HCT116 (cell line): Measurements from ENCODE around the gene GSG1L. TPM values are rescaled to one million over a fixed set of nuclear protein-coding genes. Genes with fewer than 3 reads are reported as not detected.

ENCODE experiments used
- ATAC-seq: fragments of 200-7000 bp; cut with Tn5 transposase; 2 replicates; pipeline ENCODE4 v1.9.1; 2020; ENCODE audit warnings: mild to moderate bottlenecking, moderate library complexity
- BruUV-seq: library from RNA; stranded (reverse); fragments of 400-500 nt; replicated peaks from 2 replicates; lab custom pipeline; 2021; lab: Mats Ljungman, UMichigan
- CTCF ChIA-PET: fragments of 300-600 bp; sonication (Branson Sonifier 250); formaldehyde crosslinking; loops from one replicate; lab custom pipeline; 2021; ENCODE audit warnings: antibody characterized with exemption; lab: Charles Lee
- POLR2A ChIA-PET: fragments of 300-600, 350-600 bp; sonication (Branson Sonifier 250); formaldehyde crosslinking; loops from one replicate; lab custom pipeline; 2021; ENCODE audit warnings: antibody characterized with exemption; lab: Charles Lee
- RAD21 ChIA-PET, 2 experiments: fragments of 300-600 bp; sonication (Branson Sonifier 250); formaldehyde crosslinking; loops; one replicate each; lab custom pipeline; 2023; ENCODE audit warnings: low total read pairs in 2 of 2; ENCODE audit not compliant: uncharacterized antibody in 2 of 2, unreplicated experiment in 2 of 2, low non-redundant PET in 1 of 2; lab: Charles Lee
- DNase-seq: peaks from one replicate; pipeline ENCODE4 v3.0.0-alpha.2; 2010; ENCODE audit warnings: low read depth, low spot score
- H2AFZ ChIP-seq: fragments of 200-600 bp; shearing (Covaris generic), sonication (generic); 2 replicates; pipeline ENCODE4 v1.6.1; 2017; ENCODE audit warnings: low read depth, mixed run types, mixed read lengths, antibody characterized with exemption, low read length; ENCODE audit not compliant: poor library complexity, severe bottlenecking
- H3K27ac ChIP-seq: 2 replicates; pipeline ENCODE4 v1.5.1; 2012; ENCODE audit warnings: low read depth, low read length
- H3K27me3 ChIP-seq: fragments of 200-600 bp; sonication (generic); 2 replicates; pipeline ENCODE4 v1.6.1; 2016; ENCODE audit warnings: mixed run types, low read length, mixed read lengths; ENCODE audit not compliant: insufficient read depth
- H3K36me3 ChIP-seq, 2 experiments: fragments of 200-500 bp in 1 of 2; fragments of 200-600 bp in 1 of 2; sonication (Bioruptor generic) in 1 of 2; sonication (generic) in 1 of 2; 2 replicates each; pipeline versions ENCODE4 v1.5.1 to v1.6.1; 2014 to 2016; ENCODE audit warnings: low read length in 2 of 2, inconsistent platforms in 1 of 2, mixed read lengths in 1 of 2, mixed run types in 1 of 2; ENCODE audit not compliant: insufficient read depth in 2 of 2, control insufficient read depth in 1 of 2
- H3K4me1 ChIP-seq, 2 experiments: fragments of 200-600 bp in 1 of 2; sonication (generic) in 1 of 2; 2 replicates each; pipeline versions ENCODE4 v1.5.1 to v1.6.1; 2012 to 2017; ENCODE audit warnings: low read length in 2 of 2, inconsistent platforms in 1 of 2, mild to moderate bottlenecking in 1 of 2, mixed read lengths in 1 of 2, mixed run types in 1 of 2, moderate library complexity in 1 of 2; ENCODE audit not compliant: insufficient read depth in 2 of 2, control insufficient read depth in 1 of 2
- H3K4me2 ChIP-seq: fragments of 200-600 bp; sonication (generic); 2 replicates; pipeline ENCODE4 v1.6.1; 2017; ENCODE audit warnings: mixed run types, low read length, mixed read lengths
- H3K4me3 ChIP-seq, 2 experiments: fragments of 200-600 bp in 1 of 2; sonication (generic) in 1 of 2; replicated peaks in 1 of 2; 2 replicates each; pipeline ENCODE4 v1.5.1; 2011 to 2016; ENCODE audit warnings: low read length in 2 of 2, control low read depth in 1 of 2, low read depth in 1 of 2, mild to moderate bottlenecking in 1 of 2, mixed read lengths in 1 of 2, mixed run types in 1 of 2
- H3K79me2 ChIP-seq: fragments of 200-600 bp; sonication (generic); 2 replicates; pipeline ENCODE4 v1.6.1; 2017; ENCODE audit warnings: mild to moderate bottlenecking, mixed run types, low read length, moderate library complexity, mixed read lengths; ENCODE audit not compliant: insufficient read depth
- H3K9ac ChIP-seq: fragments of 200-600 bp; sonication (generic); 2 replicates; pipeline ENCODE4 v1.6.1; 2016; ENCODE audit warnings: low read length, mixed read lengths
- H3K9me2 ChIP-seq: fragments of 200-600 bp; sonication (generic), shearing (Covaris generic); 2 replicates; pipeline ENCODE4 v1.6.1; 2017; ENCODE audit warnings: mixed run types, mild to moderate bottlenecking, moderate library complexity; ENCODE audit not compliant: insufficient read depth
- H3K9me3 ChIP-seq, 2 experiments: fragments of 200-500 bp in 1 of 2; fragments of 200-600 bp in 1 of 2; sonication (Bioruptor generic) in 1 of 2; sonication (generic) in 1 of 2; 2 replicates each; pipeline ENCODE4 v1.6.1; 2014 to 2017; ENCODE audit warnings: low read length in 2 of 2, mixed read lengths in 2 of 2, inconsistent platforms in 1 of 2, low read depth in 1 of 2, mild to moderate bottlenecking in 1 of 2, mixed run types in 1 of 2, moderate library complexity in 1 of 2; ENCODE audit not compliant: control insufficient read depth in 1 of 2, insufficient read depth in 1 of 2
- H4K20me1 ChIP-seq: fragments of 200-600 bp; sonication (generic), shearing (Covaris generic); 2 replicates; pipeline ENCODE4 v1.6.1; 2017; ENCODE audit warnings: mixed run types, mild to moderate bottlenecking, moderate library complexity; ENCODE audit not compliant: insufficient read depth
- EGR1 ChIP-seq: IDR thresholded peaks from 2 replicates; pipeline ENCODE4 v1.6.1; 2012; ENCODE audit warnings: low read depth
- EZH2 ChIP-seq: fragments of 200-600 bp; sonication (generic); IDR thresholded peaks from 2 replicates; pipeline ENCODE4 v1.6.1; 2017; ENCODE audit warnings: antibody characterized with exemption, mixed run types
- EZH2phosphoT487 ChIP-seq: fragments of 200-600 bp; IDR thresholded peaks from 2 replicates; pipeline ENCODE4 v1.6.1; 2018; ENCODE audit warnings: antibody characterized with exemption, borderline replicate concordance
- FOSL1 ChIP-seq: IDR thresholded peaks from 2 replicates; pipeline ENCODE4 v1.6.1; 2012; ENCODE audit warnings: low read depth
- JUND ChIP-seq: IDR thresholded peaks from 2 replicates; pipeline ENCODE4 v1.6.1; 2012
- POLR2AphosphoS5 ChIP-seq: IDR thresholded peaks from 2 replicates; pipeline ENCODE4 v1.6.1; 2011; ENCODE audit warnings: mild to moderate bottlenecking, low read depth, low read length, moderate library complexity
- RAD21 ChIP-seq: IDR thresholded peaks from 2 replicates; pipeline ENCODE4 v1.6.1; 2012; ENCODE audit warnings: low read depth, mild to moderate bottlenecking
- SIN3A ChIP-seq: IDR thresholded peaks from 2 replicates; pipeline ENCODE4 v1.6.1; 2012; ENCODE audit warnings: low read depth
- SP1 ChIP-seq: IDR thresholded peaks from 2 replicates; pipeline ENCODE4 v1.6.1; 2012; ENCODE audit warnings: low read depth
- SRF ChIP-seq: IDR thresholded peaks from 2 replicates; pipeline ENCODE4 v1.6.1; 2012; ENCODE audit warnings: low read depth
- TCF7L2 ChIP-seq: IDR thresholded peaks from 2 replicates; pipeline ENCODE4 v1.7.0; 2011; ENCODE audit warnings: borderline replicate concordance, inconsistent platforms; ENCODE audit not compliant: insufficient read depth, insufficient read length; ENCODE audit errors: extremely low read depth
- YY1 ChIP-seq: IDR thresholded peaks from 2 replicates; pipeline ENCODE4 v1.6.1; 2011; ENCODE audit warnings: low read length, low read depth, moderate library complexity, mild to moderate bottlenecking; ENCODE audit not compliant: insufficient replicate concordance; ENCODE audit errors: extremely low read depth
- ZBTB33 ChIP-seq: IDR thresholded peaks from 2 replicates; pipeline ENCODE4 v1.6.1; 2011; ENCODE audit warnings: mild to moderate bottlenecking, low read length, moderate library complexity; ENCODE audit not compliant: insufficient replicate concordance; ENCODE audit errors: extremely low read depth
- ZNF274 ChIP-seq: fragments of 200-500 bp; sonication (Bioruptor generic); IDR thresholded peaks from 2 replicates; pipeline ENCODE4 v1.6.1; 2014; ENCODE audit warnings: mild to moderate bottlenecking, low read depth, low read length, inconsistent platforms
- intact Hi-C: fragments of 100-400 bp; cut with micrococcal nuclease; formaldehyde crosslinking; loops from 2 replicates; pipeline ENCODE4 v1.10.0; 2022
- total RNA-seq: library from RNA; stranded (reverse); gene quantifications from one replicate; pipeline ENCODE4 v1.2.1, GENCODE V29; 2021; ENCODE audit not compliant: unreplicated experiment
- TF ChIP-seq, protein P1 (sequence below): IDR thresholded peaks from 2 replicates; pipeline ENCODE4 v1.6.1; 2012
- TF ChIP-seq, protein P2 (sequence below), 3 experiments: fragments of 200-600 bp in 1 of 3; sonication (generic) in 1 of 3; IDR thresholded peaks in 2 of 3; conservative IDR thresholded peaks in 1 of 3; 2 replicates each; pipeline ENCODE4 v1.5.1; 2012 to 2017; ENCODE audit warnings: low read depth in 2 of 3, low read length in 2 of 3, antibody characterized with exemption in 1 of 3, borderline replicate concordance in 1 of 3, control low read depth in 1 of 3, mild to moderate bottlenecking in 1 of 3, mixed read lengths in 1 of 3, mixed run types in 1 of 3, moderate library complexity in 1 of 3; ENCODE audit not compliant: insufficient read depth in 1 of 3
- TF ChIP-seq, protein P3 (sequence below): IDR thresholded peaks from 2 replicates; pipeline ENCODE4 v1.6.1; 2012

GSG1L gene
- total RNA-seq, 1 experiment from 2014 or later, result not detected

GRCh38 chr16:27817038-27817437, 246.5 kb downstream of the GSG1L start (continued):
- no peak for TF ChIP-seq ZBTB33

- Histone ChIP-seq H2AFZ (no peak overlapping the region), H3K36me3 (no peaks in the 10 kb centered on the region), H3K79me2 (no peaks in the 10 kb centered on the region), H3K9me2 (no peaks in the 10 kb centered on the region), H3K4me1 (no peaks in the 10 kb centered on the region), H3K9ac (no peak overlapping the region), H3K4me3 (no peak overlapping the region), H4K20me1 (no peaks in the 10 kb centered on the region), H3K4me2 (no peak overlapping the region), H3K9me3 (no peaks in the 10 kb centered on the region), H3K27me3 (peaks cover 16% of the 10 kb centered on the region; the same call in 1 of the 2 replicates), H3K27ac (no peak overlapping the region)
- DNase-seq (no peak), ATAC-seq (no peak)
- ChIA-PET RAD21 (no interaction called here), CTCF (no interaction called here), POLR2A (no interaction called here)
- no TSS peak for BruUV-seq
- intact Hi-C loops, result no loop called here
- TF ChIP-seq RAD21, result no peak
- no peak for TF ChIP-seq FOSL1
- TF ChIP-seq ZBTB33, result no peak
- no peak for TF ChIP-seq YY1
- TF ChIP-seq JUND, result no peak
- no peak for TF ChIP-seq SP1
- no peak for TF ChIP-seq EZH2phosphoT487
- TF ChIP-seq, protein P1, sequence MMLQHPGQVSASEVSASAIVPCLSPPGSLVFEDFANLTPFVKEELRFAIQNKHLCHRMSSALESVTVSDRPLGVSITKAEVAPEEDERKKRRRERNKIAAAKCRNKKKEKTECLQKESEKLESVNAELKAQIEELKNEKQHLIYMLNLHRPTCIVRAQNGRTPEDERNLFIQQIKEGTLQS, result no peak
- TF ChIP-seq EZH2, result no peak
- no peak for TF ChIP-seq TCF7L2
- TF ChIP-seq ZNF274, result no peak
- no peak for TF ChIP-seq EGR1
- TF ChIP-seq SRF, result no peak
- TF ChIP-seq, protein P2, sequence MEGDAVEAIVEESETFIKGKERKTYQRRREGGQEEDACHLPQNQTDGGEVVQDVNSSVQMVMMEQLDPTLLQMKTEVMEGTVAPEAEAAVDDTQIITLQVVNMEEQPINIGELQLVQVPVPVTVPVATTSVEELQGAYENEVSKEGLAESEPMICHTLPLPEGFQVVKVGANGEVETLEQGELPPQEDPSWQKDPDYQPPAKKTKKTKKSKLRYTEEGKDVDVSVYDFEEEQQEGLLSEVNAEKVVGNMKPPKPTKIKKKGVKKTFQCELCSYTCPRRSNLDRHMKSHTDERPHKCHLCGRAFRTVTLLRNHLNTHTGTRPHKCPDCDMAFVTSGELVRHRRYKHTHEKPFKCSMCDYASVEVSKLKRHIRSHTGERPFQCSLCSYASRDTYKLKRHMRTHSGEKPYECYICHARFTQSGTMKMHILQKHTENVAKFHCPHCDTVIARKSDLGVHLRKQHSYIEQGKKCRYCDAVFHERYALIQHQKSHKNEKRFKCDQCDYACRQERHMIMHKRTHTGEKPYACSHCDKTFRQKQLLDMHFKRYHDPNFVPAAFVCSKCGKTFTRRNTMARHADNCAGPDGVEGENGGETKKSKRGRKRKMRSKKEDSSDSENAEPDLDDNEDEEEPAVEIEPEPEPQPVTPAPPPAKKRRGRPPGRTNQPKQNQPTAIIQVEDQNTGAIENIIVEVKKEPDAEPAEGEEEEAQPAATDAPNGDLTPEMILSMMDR (IDR thresholded peaks at IDR 0.05 in 2 of 3, conservative IDR thresholded peaks at IDR 0.05 in 1 of 3; ENCODE audit: borderline replicate concordance in 1 of 3, insufficient read depth in 1 of 3, low read depth in 2 of 3, low read length in 2 of 3), result no peak
- no peak for TF ChIP-seq POLR2AphosphoS5
- no peak for TF ChIP-seq SIN3A
- TF ChIP-seq, protein P3, sequence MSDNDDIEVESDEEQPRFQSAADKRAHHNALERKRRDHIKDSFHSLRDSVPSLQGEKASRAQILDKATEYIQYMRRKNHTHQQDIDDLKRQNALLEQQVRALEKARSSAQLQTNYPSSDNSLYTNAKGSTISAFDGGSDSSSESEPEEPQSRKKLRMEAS, result no peak
Measured at GRCh38 chr16:27816561-27816960, 247.0 kb downstream of the GSG1L start.
